Mononuclear cell (primary cell): ENCODE results near the gene UBE2R2. TPM values are rescaled to one million over a fixed set of nuclear protein-coding genes. Genes with fewer than 3 reads are reported as not detected.
"Not testable (repeated sequence)": the region's sequence is repeated elsewhere in the genome, so short reads cannot be mapped to it uniquely, and the experiment has no call there.

Experiments used
- H3K27me3 ChIP-seq: 2 replicates; pipeline ENCODE4 v1.6.0; 2011; ENCODE audit warnings: low read length, control low read depth; ENCODE audit not compliant: insufficient read depth
- H3K4me1 ChIP-seq: 2 replicates; pipeline ENCODE4 v1.5.1; 2011; ENCODE audit warnings: mild to moderate bottlenecking, low read length, control low read depth; ENCODE audit not compliant: insufficient read depth
- H3K4me3 ChIP-seq: 2 replicates; pipeline ENCODE4 v1.5.1; 2011; ENCODE audit warnings: mild to moderate bottlenecking, low read length, moderate library complexity
- H3K9me3 ChIP-seq: 2 replicates; pipeline ENCODE4 v1.5.1; 2011; ENCODE audit warnings: low read depth, mild to moderate bottlenecking, control low read depth, low read length
- total RNA-seq: library from RNA; depleted of rRNA; stranded (reverse); fragments of >200 nt; gene quantifications from one replicate; pipeline ENCODE4 v1.2.3, GENCODE V29; 2012

Gene UBE2R2
- total RNA-seq, 1 donor: 21.2 TPM

DNA sequence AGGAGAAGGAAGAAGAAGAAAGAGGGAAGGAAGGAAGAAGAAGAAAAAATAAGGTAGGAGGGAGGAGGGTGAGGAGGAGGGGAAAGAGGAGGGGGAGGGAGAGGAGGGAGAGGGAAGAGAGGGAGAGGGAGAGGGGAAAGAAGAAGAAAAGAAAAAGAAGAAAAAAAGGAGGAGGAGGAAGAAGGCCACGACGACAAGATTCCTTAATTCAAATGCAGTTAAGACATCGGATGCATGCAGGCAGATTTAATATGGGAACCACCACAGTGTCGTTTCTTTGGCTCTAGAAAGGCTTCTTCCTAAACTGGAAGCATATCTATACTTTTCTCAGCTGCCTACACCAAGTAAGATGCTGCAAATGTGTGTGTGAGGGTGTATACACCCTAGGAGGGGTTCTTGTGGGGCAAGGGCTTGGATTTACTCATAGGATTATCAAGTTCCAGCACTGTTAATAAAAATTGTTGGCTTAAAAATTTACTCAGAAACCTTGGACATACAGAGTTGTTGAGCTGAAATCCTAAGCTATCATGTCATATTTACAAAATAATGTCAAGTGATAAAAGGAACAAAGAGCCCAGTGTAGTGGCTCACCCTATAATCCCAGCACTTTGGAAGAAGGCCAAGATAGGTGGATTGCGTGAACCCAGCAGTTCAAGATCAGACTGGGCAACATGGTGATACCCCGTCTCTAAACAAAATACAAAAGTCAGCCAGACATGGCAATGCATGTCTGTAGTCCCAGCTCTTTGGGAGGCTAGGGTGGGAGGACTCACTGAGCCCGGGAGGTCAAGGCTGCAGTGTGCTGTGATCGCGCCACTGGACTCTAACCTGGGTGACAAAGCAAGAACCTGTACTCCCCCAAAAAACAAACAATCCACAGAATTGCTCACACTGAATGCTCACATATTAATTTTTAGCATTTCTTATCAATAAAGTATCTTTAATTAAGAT, 123.2 kb downstream of the UBE2R2 start:
- H3K4me3 ChIP-seq: no peak overlapping the region
- no peaks in the 10 kb centered on the region for H3K9me3 ChIP-seq
- no peaks in the 10 kb centered on the region for H3K27me3 ChIP-seq
- H3K4me1 ChIP-seq: no peaks in the 10 kb centered on the region

DNA sequence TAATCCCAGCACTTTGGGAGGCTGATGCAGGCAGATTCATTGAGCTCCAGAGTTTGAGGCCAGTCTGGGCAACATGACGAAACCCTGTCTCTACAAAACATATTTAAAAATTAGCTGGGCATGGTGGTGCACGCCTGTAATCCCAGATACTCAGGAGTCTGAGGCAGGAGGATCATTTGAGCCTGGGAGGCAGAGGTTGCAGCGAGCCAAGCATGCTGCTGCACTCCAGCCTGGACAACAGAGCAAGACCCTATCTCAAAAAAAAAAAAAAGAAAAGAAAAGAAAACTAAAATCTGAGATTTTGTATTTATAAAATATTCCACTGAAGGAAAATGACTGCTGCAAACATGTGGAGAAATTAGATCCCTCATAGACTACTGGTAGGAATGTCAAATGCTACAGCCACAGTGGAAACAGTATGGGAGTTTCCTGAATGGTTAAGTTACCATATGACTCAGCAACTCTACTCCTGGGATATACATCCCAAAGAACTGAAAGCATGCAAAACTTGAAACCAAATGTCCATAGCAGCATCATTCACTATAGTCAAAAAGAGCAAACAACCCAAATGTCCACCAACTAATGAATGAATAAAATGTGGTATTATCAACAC, 125.6 kb downstream of the UBE2R2 start:
- Histone ChIP-seq H3K4me3 (no peak overlapping the region), H3K9me3 (no peaks in the 10 kb centered on the region), H3K4me1 (no peaks in the 10 kb centered on the region), H3K27me3 (no peaks in the 10 kb centered on the region)

- Histone ChIP-seq H3K4me1 (no peaks in the 10 kb centered on the region), H3K4me3 (no peak overlapping the region), H3K27me3 (no peaks in the 10 kb centered on the region), H3K9me3 (no peaks in the 10 kb centered on the region)
These were observed 126.4 kb downstream of the UBE2R2 start for GRCh38 chr9:33943389-33943788.

DNA sequence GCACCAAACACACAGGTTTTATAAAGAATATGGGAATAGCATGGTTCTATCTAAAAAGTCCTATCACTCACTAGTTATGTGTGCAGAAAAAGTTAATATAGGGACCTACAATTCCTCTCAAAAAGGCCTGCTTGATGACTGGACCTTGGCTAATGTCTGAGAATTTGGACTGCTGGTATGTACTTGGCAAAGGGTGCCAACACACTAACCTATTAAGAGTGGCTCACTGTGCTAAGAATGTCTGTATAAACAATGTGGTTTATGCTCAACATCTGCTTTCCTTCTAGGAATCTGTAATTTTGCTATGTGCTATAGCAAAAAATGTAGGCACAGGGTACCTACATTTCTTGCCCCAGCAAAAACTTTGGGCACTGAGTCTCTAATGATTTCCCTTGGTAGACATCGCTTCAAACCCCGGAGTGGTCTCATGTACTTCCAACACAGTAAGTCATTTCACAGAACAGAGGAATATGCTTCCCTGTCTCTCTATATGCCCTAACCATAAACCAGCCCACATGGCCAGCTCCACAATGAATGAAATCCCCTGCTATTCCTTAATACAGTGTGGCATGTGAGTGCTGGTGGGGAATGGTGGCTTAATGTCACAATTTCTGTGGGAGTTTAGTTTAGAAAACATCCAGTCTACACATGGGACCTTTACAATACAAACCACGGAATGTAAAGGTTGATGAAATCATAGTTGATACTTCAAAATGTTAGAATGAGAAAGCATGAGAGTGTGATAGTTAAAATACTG, 130.0 kb downstream of the UBE2R2 start:
- H3K9me3 ChIP-seq: no peaks in the 10 kb centered on the region
- no peaks in the 10 kb centered on the region for H3K27me3 ChIP-seq
- no peaks in the 10 kb centered on the region for H3K4me1 ChIP-seq
- no peak overlapping the region for H3K4me3 ChIP-seq

- Histone ChIP-seq H3K9me3 (no peaks in the 10 kb centered on the region), H3K4me3 (no peak overlapping the region), H3K27me3 (no peaks in the 10 kb centered on the region), H3K4me1 (no peaks in the 10 kb centered on the region)
These were observed 133.4 kb downstream of the UBE2R2 start for GRCh38 chr9:33950371-33950770.

GRCh38 chr9:33952066-33952465, 135.1 kb downstream of the UBE2R2 start:
- H3K4me1 ChIP-seq: no peaks in the 10 kb centered on the region

GRCh38 chr9:33956544-33956943, 139.6 kb downstream of the UBE2R2 start:
- Histone ChIP-seq H3K4me3 (no peak overlapping the region), H3K4me1 (no peaks in the 10 kb centered on the region), H3K9me3 (no peaks in the 10 kb centered on the region), H3K27me3 (no peaks in the 10 kb centered on the region)

More at GRCh38 chr9:33952066-33952465, 135.1 kb downstream of the UBE2R2 start:
- Histone ChIP-seq H3K27me3 (no peaks in the 10 kb centered on the region), H3K4me3 (no peak overlapping the region), H3K9me3 (no peaks in the 10 kb centered on the region)

GRCh38 chr9:33959725-33960124, 142.8 kb downstream of the UBE2R2 start:
- Histone ChIP-seq H3K27me3 (no peaks in the 10 kb centered on the region), H3K4me1 (no peaks in the 10 kb centered on the region), H3K9me3 (no peaks in the 10 kb centered on the region), H3K4me3 (no peak overlapping the region)

- not testable (repeated sequence) for H3K27me3 ChIP-seq, H3K9me3 ChIP-seq, H3K4me1 ChIP-seq, H3K4me3 ChIP-seq
These were observed 145.5 kb downstream of the UBE2R2 start for GRCh38 chr9:33962468-33962867.

DNA sequence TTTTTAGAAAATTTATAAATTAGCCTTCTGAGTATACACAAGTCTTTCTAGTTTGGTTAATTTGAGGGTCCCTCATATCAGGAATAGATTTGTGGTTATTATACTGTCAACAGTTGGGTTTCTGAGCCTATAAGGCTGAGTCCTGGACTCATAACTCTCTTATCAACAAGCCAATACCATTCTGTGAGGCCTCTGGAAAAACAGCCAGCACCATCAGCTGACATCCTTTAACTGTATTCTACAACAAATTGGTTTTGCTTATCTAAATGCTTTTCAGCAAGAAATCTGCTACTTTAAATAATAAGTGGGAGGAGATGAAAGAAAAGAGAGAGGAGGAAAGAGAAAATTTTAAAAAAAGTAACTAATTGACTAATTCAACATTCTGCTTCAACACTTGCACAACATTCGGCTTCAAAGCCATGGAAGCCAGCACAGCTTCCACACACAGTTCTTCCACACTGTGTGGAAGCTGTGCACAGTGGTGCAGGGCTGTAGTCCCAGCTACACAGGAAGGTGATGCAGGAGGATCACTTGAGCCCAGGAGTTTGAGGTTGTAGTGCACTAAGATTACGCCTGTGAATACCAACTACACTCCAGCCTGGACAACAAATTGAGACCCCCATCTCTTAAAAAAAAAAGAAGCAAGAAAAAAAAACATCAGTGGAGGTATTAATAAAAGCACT, 147.3 kb downstream of the UBE2R2 start:
- no peaks in the 10 kb centered on the region for H3K4me1 ChIP-seq
- no peak overlapping the region for H3K4me3 ChIP-seq
- no peaks in the 10 kb centered on the region for H3K9me3 ChIP-seq
- no peaks in the 10 kb centered on the region for H3K27me3 ChIP-seq

Other genes with a start within 250 kb of the UBE2R2 start
- not detected for gene PRSS3, start 21.6 kb upstream of the UBE2R2 start, total RNA-seq
- 27.7 TPM for gene UBAP2, start 231.7 kb downstream of the UBE2R2 start, total RNA-seq